Measurements from ENCODE around the gene RERE. TPM values are rescaled to one million over a fixed set of nuclear protein-coding genes. Genes with fewer than 3 reads are reported as not detected.
A peak's percentile ranks its signal among the peaks of the same experiment; 100 is the strongest.

Gene RERE
- total RNA-seq, 1 donor = 55.0 TPM

- Histone ChIP-seq H3K36me3 (ENCODE audit: insufficient read depth, low read length) (peaks cover 75% of the 10 kb centered on the region), H3K79me2 (ENCODE audit: insufficient read depth, low read length) (peaks cover 28% of the 10 kb centered on the region), H3K27me3 (ENCODE audit: insufficient read depth, low read length) (no peaks in the 10 kb centered on the region), H3K4me2 (ENCODE audit: insufficient read depth, low read length) (no peak overlapping the region), H3K27ac (ENCODE audit: low read depth, low read length) (peak overlapping the region; percentile 30), H3K4me1 (ENCODE audit: insufficient read depth, low read length) (peaks cover 27% of the 10 kb centered on the region), H2AFZ (ENCODE audit: low read length) (no peak overlapping the region), H3K4me3 (ENCODE audit: insufficient read depth, low read length) (no peak overlapping the region), H4K20me1 (ENCODE audit: insufficient read depth, low read length) (peaks cover 76% of the 10 kb centered on the region), H3K9me3 (ENCODE audit: low read depth, low read length) (no peaks in the 10 kb centered on the region)
- DNase-seq (ENCODE audit: insufficient read length, low spot score, missing footprints) = no peak
- no peak for TF ChIP-seq CTCF (IDR thresholded peaks at IDR 0.05; ENCODE audit: extremely low read depth, low read depth, low read length)
Measured at GRCh38 chr1:8860738-8861516, 43.5 kb upstream of the RERE start.

- Histone ChIP-seq H4K20me1 (ENCODE audit: insufficient read depth, low read length) (peaks cover 61% of the 10 kb centered on the region), H3K27ac (ENCODE audit: low read depth, low read length) (peak overlapping the region; percentile 33)
- peak; percentile 87 for DNase-seq (ENCODE audit: insufficient read length, low spot score, missing footprints)
Measured at GRCh38 chr1:8858888-8859706, 41.7 kb upstream of the RERE start.

GRCh38 chr1:8858112-8858668 lies 40.8 kb upstream of the RERE start:
- peak; percentile 89 for DNase-seq (ENCODE audit: insufficient read length, low spot score, missing footprints)
- Histone ChIP-seq H3K9me3 (ENCODE audit: low read depth, low read length) (no peaks in the 10 kb centered on the region), H3K36me3 (ENCODE audit: insufficient read depth, low read length) (peaks cover 48% of the 10 kb centered on the region), H3K27ac (ENCODE audit: low read depth, low read length) (peak overlapping the region; percentile 33), H4K20me1 (ENCODE audit: insufficient read depth, low read length) (peaks cover 51% of the 10 kb centered on the region), H2AFZ (ENCODE audit: low read length) (no peak overlapping the region), H3K27me3 (ENCODE audit: insufficient read depth, low read length) (no peaks in the 10 kb centered on the region), H3K4me3 (ENCODE audit: insufficient read depth, low read length) (no peak overlapping the region), H3K4me1 (ENCODE audit: insufficient read depth, low read length) (peaks cover 27% of the 10 kb centered on the region), H3K4me2 (ENCODE audit: insufficient read depth, low read length) (peak overlapping the region; percentile 54), H3K79me2 (ENCODE audit: insufficient read depth, low read length) (peaks cover 8% of the 10 kb centered on the region)
- TF ChIP-seq CTCF (IDR thresholded peaks at IDR 0.05; ENCODE audit: extremely low read depth, low read depth, low read length) = no peak

More at GRCh38 chr1:8858888-8859706, 41.7 kb upstream of the RERE start:
- no peaks in the 10 kb centered on the region for H3K9me3 ChIP-seq (ENCODE audit: low read depth, low read length)
- H3K4me3 ChIP-seq (ENCODE audit: insufficient read depth, low read length) = no peak overlapping the region
- peaks cover 15% of the 10 kb centered on the region for H3K79me2 ChIP-seq (ENCODE audit: insufficient read depth, low read length)
- peaks cover 27% of the 10 kb centered on the region for H3K4me1 ChIP-seq (ENCODE audit: insufficient read depth, low read length)
- no peak overlapping the region for H2AFZ ChIP-seq (ENCODE audit: low read length)
- peaks cover 58% of the 10 kb centered on the region for H3K36me3 ChIP-seq (ENCODE audit: insufficient read depth, low read length)
- H3K4me2 ChIP-seq (ENCODE audit: insufficient read depth, low read length) = no peak overlapping the region
- H3K27me3 ChIP-seq (ENCODE audit: insufficient read depth, low read length) = no peaks in the 10 kb centered on the region
- peak; percentile 67 for TF ChIP-seq CTCF (IDR thresholded peaks at IDR 0.05; ENCODE audit: extremely low read depth, low read depth, low read length)

Data from osteoblast (primary cell).